Measurements from ENCODE around the gene GFER.
"Not testable (repeated sequence)": the region's sequence is repeated elsewhere in the genome, so short reads cannot be mapped to it uniquely, and the experiment has no call there.

The GFER gene

GRCh38 chr16:2029350-2029749 is 45.4 kb downstream of the GFER start:
- no peak for DNase-seq

GRCh38 chr16:2030036-2030435 is 46.0 kb downstream of the GFER start:
- DNase-seq, result no peak

- no peak for DNase-seq
These were observed 47.1 kb downstream of the GFER start for GRCh38 chr16:2031081-2031577.

GRCh38 chr16:2032285-2033056 is 48.5 kb downstream of the GFER start:
- no peak for DNase-seq

- no peak for DNase-seq
These were observed 49.3 kb downstream of the GFER start for GRCh38 chr16:2033057-2033908.

GRCh38 chr16:2033909-2034695 is 50.1 kb downstream of the GFER start:
- not testable (repeated sequence) for DNase-seq

GRCh38 chr16:2034696-2035430 is 50.9 kb downstream of the GFER start:
- no peak for DNase-seq

GRCh38 chr16:2035431-2036199 is 51.6 kb downstream of the GFER start:
- no peak for DNase-seq

GRCh38 chr16:2036200-2036966 is 52.4 kb downstream of the GFER start:
- DNase-seq, result no peak

- DNase-seq, result no peak
These were observed 53.1 kb downstream of the GFER start for GRCh38 chr16:2037115-2037514.
